ENCODE results near the gene HS1BP3. TPM values are rescaled to one million over a fixed set of nuclear protein-coding genes. Genes with fewer than 3 reads are reported as not detected.

The HS1BP3 gene
- total and polyA plus RNA-seq, 2 experiments from 2014 or later, result 13.5 to 20.3 TPM

GRCh38 chr2:20663196-20664070 lies 12.5 kb upstream of the HS1BP3 start:
- DNase-seq (ENCODE audit: low read depth in 1 of 2, low spot score in 1 of 2), result no peak
- Histone ChIP-seq H3K4me3 (no peak overlapping the region), H3K9me3 (ENCODE audit: low read depth) (no peaks in the 10 kb centered on the region), H3K27me3 (peaks cover 95% of the 10 kb centered on the region), H3K27ac (no peak overlapping the region), H3K4me1 (ENCODE audit: low read depth) (peaks cover 8% of the 10 kb centered on the region), H3K36me3 (no peaks in the 10 kb centered on the region)
- no peak for TF ChIP-seq CTCF (IDR thresholded peaks at IDR 0.05; ENCODE audit: low read depth, low read length)

- no peak overlapping the region for H3K27ac ChIP-seq
- H3K4me3 ChIP-seq, result no peak overlapping the region
- peaks cover 92% of the 10 kb centered on the region for H3K27me3 ChIP-seq
- no peaks in the 10 kb centered on the region for H3K9me3 ChIP-seq (ENCODE audit: low read depth)
- no peak for TF ChIP-seq CTCF (IDR thresholded peaks at IDR 0.05; ENCODE audit: low read depth, low read length)
- no peak for DNase-seq (ENCODE audit: low read depth in 1 of 2, low spot score in 1 of 2)
- peaks cover 8% of the 10 kb centered on the region for H3K4me1 ChIP-seq (ENCODE audit: low read depth)
- H3K36me3 ChIP-seq, result no peaks in the 10 kb centered on the region
These were observed 11.5 kb upstream of the HS1BP3 start for GRCh38 chr2:20662308-20662937.

GRCh38 chr2:20661421-20662307 lies 10.8 kb upstream of the HS1BP3 start:
- Histone ChIP-seq H3K27ac (no peak overlapping the region), H3K36me3 (no peaks in the 10 kb centered on the region), H3K9me3 (ENCODE audit: low read depth) (no peaks in the 10 kb centered on the region), H3K4me1 (ENCODE audit: low read depth) (peaks cover 8% of the 10 kb centered on the region), H3K27me3 (peaks cover 89% of the 10 kb centered on the region), H3K4me3 (no peak overlapping the region)
- peak; percentile 74 to 85 for DNase-seq (ENCODE audit: low read depth in 1 of 2, low spot score in 1 of 2)
- TF ChIP-seq CTCF (IDR thresholded peaks at IDR 0.05; ENCODE audit: low read depth, low read length), result peak; percentile 97

GRCh38 chr2:20660506-20661420 lies 9.9 kb upstream of the HS1BP3 start:
- Histone ChIP-seq H3K9me3 (ENCODE audit: low read depth) (no peaks in the 10 kb centered on the region), H3K36me3 (no peaks in the 10 kb centered on the region), H3K27me3 (peaks cover 80% of the 10 kb centered on the region), H3K4me3 (no peak overlapping the region), H3K4me1 (ENCODE audit: low read depth) (no peaks in the 10 kb centered on the region), H3K27ac (no peak overlapping the region)
- no peak for TF ChIP-seq CTCF (IDR thresholded peaks at IDR 0.05; ENCODE audit: low read depth, low read length)
- DNase-seq (ENCODE audit: low read depth in 1 of 2, low spot score in 1 of 2), result no peak
